B cell (primary cell): Measurements from ENCODE around the gene TFDP1.

Experiments
- EZH2 ChIP-seq: IDR thresholded peaks from 2 replicates; pipeline ENCODE4 v1.6.1; 2012; ENCODE audit warnings: borderline replicate concordance, low read depth, mild to moderate bottlenecking, moderate library complexity, low read length; ENCODE audit not compliant: insufficient read depth, poor library complexity, severe bottlenecking
- TF ChIP-seq, protein P1 (sequence below): fragments of 200-600 bp; IDR thresholded peaks from one replicate; pipeline ENCODE4 v1.8.0; 2022; ENCODE audit warnings: antibody characterized with exemption, mild to moderate bottlenecking

DNA sequence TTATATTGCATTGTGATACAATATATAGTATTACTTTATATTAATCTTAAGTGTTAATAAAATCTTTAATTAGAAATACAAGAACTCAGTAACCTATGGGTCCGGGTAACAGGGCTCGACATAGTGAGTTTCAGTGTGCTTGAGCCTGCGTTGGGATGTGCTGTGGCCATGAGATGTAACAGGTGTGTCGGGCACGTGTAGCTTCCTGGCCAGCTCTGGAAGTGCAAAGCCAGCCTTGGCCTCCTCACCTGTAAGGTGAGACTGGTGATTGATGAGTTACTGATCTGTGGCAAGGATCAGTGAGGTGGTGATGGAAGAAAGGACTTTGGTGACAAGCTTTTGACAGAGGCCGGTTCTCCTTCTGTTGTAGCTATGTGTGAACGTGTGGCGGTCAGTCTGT is 54.3 kb downstream of the TFDP1 start:
- TF ChIP-seq EZH2 = no peak
- TF ChIP-seq, protein P1, sequence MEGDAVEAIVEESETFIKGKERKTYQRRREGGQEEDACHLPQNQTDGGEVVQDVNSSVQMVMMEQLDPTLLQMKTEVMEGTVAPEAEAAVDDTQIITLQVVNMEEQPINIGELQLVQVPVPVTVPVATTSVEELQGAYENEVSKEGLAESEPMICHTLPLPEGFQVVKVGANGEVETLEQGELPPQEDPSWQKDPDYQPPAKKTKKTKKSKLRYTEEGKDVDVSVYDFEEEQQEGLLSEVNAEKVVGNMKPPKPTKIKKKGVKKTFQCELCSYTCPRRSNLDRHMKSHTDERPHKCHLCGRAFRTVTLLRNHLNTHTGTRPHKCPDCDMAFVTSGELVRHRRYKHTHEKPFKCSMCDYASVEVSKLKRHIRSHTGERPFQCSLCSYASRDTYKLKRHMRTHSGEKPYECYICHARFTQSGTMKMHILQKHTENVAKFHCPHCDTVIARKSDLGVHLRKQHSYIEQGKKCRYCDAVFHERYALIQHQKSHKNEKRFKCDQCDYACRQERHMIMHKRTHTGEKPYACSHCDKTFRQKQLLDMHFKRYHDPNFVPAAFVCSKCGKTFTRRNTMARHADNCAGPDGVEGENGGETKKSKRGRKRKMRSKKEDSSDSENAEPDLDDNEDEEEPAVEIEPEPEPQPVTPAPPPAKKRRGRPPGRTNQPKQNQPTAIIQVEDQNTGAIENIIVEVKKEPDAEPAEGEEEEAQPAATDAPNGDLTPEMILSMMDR = no peak
